Suprapubic skin (tissue), 4 donors: ENCODE results near the gene GADD45G. TPM values are rescaled to one million over a fixed set of nuclear protein-coding genes. Genes with fewer than 3 reads are reported as not detected.

ENCODE experiments used
- DNase-seq, 2 donors: peaks; one replicate each; pipeline ENCODE4 v3.0.0-alpha.2; 2019; ENCODE audit warnings: low spot score in 2 of 2
- H3K27ac ChIP-seq: fragments of 200-600 bp; sonication (generic); one replicate; pipeline ENCODE4 v1.5.1; 2019
- H3K27me3 ChIP-seq: fragments of 200-600 bp; sonication (generic); one replicate; pipeline ENCODE4 v1.5.1; 2019
- H3K36me3 ChIP-seq: fragments of 200-600 bp; sonication (generic); one replicate; pipeline ENCODE4 v1.5.1; 2019
- H3K4me1 ChIP-seq: fragments of 200-600 bp; sonication (generic); one replicate; pipeline ENCODE4 v1.5.1; 2019
- H3K4me3 ChIP-seq: fragments of 200-600 bp; sonication (generic); one replicate; pipeline ENCODE4 v1.5.1; 2019; ENCODE audit warnings: mild to moderate bottlenecking
- H3K9me3 ChIP-seq: fragments of 200-600 bp; sonication (generic); one replicate; pipeline ENCODE4 v1.5.1; 2019
- CTCF ChIP-seq, 2 donors: fragments of 200-600 bp in 1 of 2; fragments of 450-650 bp in 1 of 2; sonication (generic) in 1 of 2; IDR thresholded peaks; one replicate each; pipeline ENCODE4 v1.5.1; 2016 to 2019; ENCODE audit warnings: antibody characterized with exemption in 2 of 2, mild to moderate bottlenecking in 1 of 2, moderate library complexity in 1 of 2
- EP300 ChIP-seq: sonication (generic); formaldehyde crosslinking; IDR thresholded peaks from one replicate; pipeline ENCODE4 v1.6.1; 2017; ENCODE audit warnings: antibody characterized with exemption
- POLR2A ChIP-seq, 2 donors: fragments of 450-650 bp; IDR thresholded peaks; one replicate each; pipeline ENCODE4 v1.6.1; 2017; ENCODE audit warnings: antibody characterized with exemption in 2 of 2, mild to moderate bottlenecking in 2 of 2, moderate library complexity in 2 of 2
- POLR2AphosphoS5 ChIP-seq, 3 donors: sonication (generic); formaldehyde crosslinking; IDR thresholded peaks; one replicate each; pipeline ENCODE4 v1.6.1; 2017; ENCODE audit warnings: antibody characterized with exemption in 3 of 3
- WGBS: methylation state at CpG from one replicate; pipeline ENCODE4 v1.1.5; 2018; 5-methylcytosine and 5-hydroxymethylcytosine counted together
- total RNA-seq, 4 donors: library from RNA; depleted of rRNA; stranded (reverse); fragments of >200 nt; gene quantifications; one replicate each; pipeline ENCODE4 v1.1.0, GENCODE V29; 2016

Gene GADD45G
- total RNA-seq, 4 donors from 2014 or later: 4.6 to 9.7 (median 6.2) TPM

DNA sequence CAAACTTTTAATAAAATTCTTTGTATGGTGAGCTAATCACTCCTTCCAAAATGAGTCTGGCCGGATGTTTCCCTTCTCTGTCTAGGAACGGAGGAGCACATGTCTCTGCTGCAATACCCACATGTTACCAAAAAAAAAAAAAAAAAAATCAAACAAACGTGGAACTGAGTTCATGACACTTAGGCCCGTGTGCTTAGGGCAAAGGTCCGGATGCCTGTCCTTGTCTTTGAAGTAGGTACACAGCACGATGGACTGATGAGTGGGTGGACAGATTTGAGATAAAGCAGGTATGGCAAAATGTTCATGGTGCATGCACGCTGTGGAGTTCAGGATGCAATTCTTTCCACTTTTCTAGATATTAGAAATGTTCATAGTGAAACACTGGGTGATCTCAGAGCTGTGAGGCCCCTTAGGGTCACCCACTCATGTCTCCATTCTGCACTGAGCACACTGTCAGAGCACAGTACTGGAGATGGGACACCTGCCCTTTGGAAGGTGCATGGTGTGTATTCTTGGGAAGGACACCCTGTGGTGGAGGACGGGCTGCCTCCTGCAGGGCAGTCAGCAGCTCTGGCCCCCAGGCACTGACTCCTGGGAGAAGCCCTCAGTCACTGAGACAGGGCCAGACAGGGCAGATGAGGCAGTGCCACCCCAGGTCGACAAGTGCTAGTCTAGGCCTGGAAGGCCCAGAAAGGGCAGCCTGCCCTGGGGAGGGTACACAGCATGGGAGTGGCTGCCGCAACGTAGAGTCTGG lies 43.6 kb downstream of the GADD45G start:
- Histone ChIP-seq H3K4me1 (no peaks in the 10 kb centered on the region), H3K4me3 (no peak overlapping the region), H3K36me3 (no peaks in the 10 kb centered on the region), H3K27ac (no peak overlapping the region), H3K9me3 (no peaks in the 10 kb centered on the region), H3K27me3 (no peaks in the 10 kb centered on the region)
- WGBS: 76% methylated on average over 11 of the region's 11 CpGs
- no peak for DNase-seq
- TF ChIP-seq EP300: no peak

DNA sequence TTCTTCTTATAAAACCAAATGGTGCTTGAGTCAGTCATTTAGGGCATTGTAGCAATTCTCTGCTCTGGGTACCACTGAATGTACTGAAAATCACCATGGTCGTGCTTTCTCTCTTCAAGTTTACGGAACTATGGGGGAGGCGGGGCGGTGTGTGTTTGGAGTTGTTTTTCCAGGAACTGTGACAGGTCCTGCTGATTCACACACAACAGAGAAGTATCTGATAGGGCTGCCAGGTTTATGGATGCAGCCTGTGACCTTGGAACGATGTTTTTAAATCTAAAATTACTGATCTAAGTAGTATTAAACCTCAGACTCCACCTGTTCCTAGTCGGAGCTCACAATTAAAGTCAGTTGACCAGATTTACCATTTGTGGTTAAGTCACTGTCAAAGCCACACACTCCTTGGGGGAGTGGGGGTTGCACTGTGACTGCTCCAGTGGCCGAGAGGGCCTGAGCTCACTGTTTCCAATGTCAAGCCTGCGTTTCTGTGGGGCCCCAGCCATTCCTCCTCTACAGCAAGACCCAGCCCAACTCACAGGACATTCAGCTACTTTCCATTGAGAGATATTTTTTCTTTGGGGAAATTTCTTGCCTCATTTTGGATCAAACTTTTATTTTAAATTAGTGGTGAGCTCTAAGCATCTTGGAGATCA lies 44.4 kb downstream of the GADD45G start:
- 85% methylated on average over 8 of the region's 8 CpGs for WGBS
- no peaks in the 10 kb centered on the region for H3K9me3 ChIP-seq
- no peak for DNase-seq
- no peaks in the 10 kb centered on the region for H3K27me3 ChIP-seq
- H3K36me3 ChIP-seq: no peaks in the 10 kb centered on the region
- no peak overlapping the region for H3K27ac ChIP-seq
- H3K4me3 ChIP-seq: no peak overlapping the region
- TF ChIP-seq CTCF (IDR thresholded peaks at IDR 0.05) (no peak), POLR2AphosphoS5 (IDR thresholded peaks at IDR 0.05) (no peak), POLR2A (IDR thresholded peaks at IDR 0.05) (no peak), EP300 (no peak)
- no peaks in the 10 kb centered on the region for H3K4me1 ChIP-seq

DNA sequence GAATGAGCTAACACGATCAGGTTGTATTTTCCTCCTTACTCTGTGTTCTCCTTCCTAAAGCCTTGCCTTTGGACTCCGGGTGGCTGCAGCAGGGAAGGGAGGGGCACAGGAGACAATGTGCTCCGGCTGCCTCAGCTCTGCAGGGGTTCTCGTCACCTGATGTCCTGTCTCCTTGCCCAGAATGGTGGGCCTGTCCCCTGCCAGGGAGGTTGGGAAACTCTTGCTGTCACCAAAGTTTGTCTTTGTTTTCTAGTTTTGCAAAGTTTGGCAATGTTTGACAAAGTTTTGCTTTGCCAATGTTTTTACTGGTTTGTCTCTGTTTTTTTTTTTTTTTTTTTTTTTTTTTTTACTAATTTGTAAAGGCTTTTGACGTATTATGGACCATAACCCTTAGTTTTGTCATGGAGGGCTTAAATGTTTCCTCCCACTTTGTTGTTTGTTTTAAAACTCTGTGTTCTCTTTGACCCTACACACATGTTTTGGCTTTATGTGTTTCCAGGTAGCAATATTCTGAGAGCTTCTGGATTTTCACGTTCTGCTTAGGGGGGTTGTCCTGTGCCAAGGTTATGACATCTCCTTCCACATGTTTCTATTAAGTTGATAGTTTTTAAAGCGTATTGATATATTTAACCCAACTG lies 49.3 kb downstream of the GADD45G start:
- WGBS: 78% methylated on average over 7 of the region's 7 CpGs
- no peak overlapping the region for H3K27ac ChIP-seq

DNA sequence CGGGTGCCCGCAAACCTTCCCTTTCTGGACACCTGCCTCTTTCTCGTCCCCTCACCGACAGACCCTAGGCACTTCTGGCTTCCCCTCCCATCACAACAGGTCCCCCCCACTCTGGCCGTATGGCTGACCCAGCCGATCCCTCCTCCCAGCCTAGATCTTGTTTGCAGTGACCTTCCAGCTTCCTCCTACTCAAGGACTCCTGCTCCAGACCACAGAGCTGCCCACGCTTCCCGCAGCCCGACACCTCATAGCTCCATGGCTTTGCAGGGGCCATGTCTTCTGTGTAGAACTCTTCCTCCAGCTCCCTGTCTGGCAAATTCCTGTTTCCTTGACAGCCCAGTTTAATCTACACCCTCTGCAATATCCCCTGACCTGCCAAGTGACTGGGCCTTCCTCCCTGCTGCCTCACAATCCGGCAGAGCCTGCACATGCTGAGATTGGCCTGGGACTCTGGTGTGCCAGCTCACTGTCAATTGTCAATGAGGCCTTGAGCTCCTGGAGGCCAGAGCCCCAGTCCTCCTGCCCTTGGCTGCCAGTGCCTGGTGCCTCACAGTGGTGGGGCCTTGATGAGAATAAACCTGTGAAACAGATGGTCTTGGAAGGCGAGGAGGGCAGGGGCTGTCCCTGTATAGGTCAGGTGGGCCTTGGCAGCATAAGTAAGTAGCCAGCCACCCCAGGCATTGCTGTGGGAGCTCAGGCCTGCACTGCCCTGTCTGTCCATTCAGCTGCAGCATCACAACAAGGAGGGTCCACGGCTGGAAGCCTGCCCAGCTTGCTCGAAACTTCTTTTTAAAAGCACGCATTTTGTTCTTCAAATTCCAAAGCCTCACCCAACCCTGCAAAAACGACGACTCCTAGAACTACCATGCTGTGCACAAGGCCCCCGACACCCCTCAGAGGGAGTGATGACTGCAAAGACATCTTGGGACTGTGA lies 50.5 kb downstream of the GADD45G start:
- TF ChIP-seq CTCF (IDR thresholded peaks at IDR 0.05) (no peak), POLR2A (IDR thresholded peaks at IDR 0.05) (no peak), POLR2AphosphoS5 (IDR thresholded peaks at IDR 0.05) (no peak), EP300 (no peak)
- Histone ChIP-seq H3K4me1 (peaks cover 7% of the 10 kb centered on the region), H3K36me3 (no peaks in the 10 kb centered on the region), H3K4me3 (no peak overlapping the region), H3K9me3 (no peaks in the 10 kb centered on the region), H3K27me3 (no peaks in the 10 kb centered on the region), H3K27ac (no peak overlapping the region)
- 84% methylated on average over 17 of the region's 17 CpGs for WGBS
- DNase-seq: no peak

More for the DNA sequence above, 49.3 kb downstream of the GADD45G start:
- Histone ChIP-seq H3K4me1 (peaks cover 5% of the 10 kb centered on the region), H3K9me3 (no peaks in the 10 kb centered on the region), H3K27me3 (no peaks in the 10 kb centered on the region), H3K36me3 (no peaks in the 10 kb centered on the region), H3K4me3 (no peak overlapping the region)
- DNase-seq: no peak
- TF ChIP-seq EP300: no peak
- no peak for TF ChIP-seq POLR2A (IDR thresholded peaks at IDR 0.05)
- TF ChIP-seq CTCF (IDR thresholded peaks at IDR 0.05): no peak
- no peak for TF ChIP-seq POLR2AphosphoS5 (IDR thresholded peaks at IDR 0.05)

Other genes starting within 250 kb of the GADD45G start
- 10 to 100 TPM; 37.3 to 50.1 (median 42.6) TPM for gene SEMA4D, start 106.9 kb upstream of the GADD45G start, total RNA-seq